ENCODE results near the gene ZRANB3. TPM values are rescaled to one million over a fixed set of nuclear protein-coding genes. Genes with fewer than 3 reads are reported as not detected.
A peak's percentile ranks its signal among the peaks of the same experiment; 100 is the strongest.

ZRANB3 gene
- total RNA-seq, 1 experiment from 2014 or later: 5.6 TPM

DNA sequence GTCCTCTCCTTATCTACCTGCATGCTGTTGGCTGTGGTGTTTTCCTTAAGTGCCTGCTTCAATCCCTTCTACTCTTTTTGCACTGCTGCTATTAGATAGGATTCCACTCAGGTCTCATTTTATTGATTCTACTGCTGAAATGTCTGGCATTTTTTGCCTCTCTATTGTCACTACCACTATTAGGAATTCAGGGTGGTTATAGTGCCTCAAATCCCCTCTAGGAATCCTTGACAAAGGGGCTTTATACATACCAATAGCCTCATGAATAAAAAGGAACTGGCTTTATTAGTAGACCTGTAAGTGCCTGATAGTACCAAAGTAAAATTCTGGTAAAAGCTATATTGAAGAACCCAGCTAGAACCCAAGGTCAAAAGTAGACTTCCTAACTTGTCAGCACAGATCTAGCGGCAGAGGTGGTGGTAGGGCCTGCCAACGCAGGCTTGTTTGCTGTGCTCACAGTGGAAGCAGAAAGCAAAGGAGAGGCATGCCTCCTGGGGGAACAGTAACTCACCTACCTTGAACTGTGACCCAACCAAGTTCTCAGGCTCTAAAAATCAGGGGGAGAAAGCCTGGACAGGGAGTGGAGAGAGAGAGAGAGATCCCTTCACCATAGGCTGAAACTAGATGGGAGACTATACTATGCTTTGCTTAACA lies 278.1 kb downstream of the ZRANB3 start:
- no peak for DNase-seq (ENCODE audit: low spot score)

DNA sequence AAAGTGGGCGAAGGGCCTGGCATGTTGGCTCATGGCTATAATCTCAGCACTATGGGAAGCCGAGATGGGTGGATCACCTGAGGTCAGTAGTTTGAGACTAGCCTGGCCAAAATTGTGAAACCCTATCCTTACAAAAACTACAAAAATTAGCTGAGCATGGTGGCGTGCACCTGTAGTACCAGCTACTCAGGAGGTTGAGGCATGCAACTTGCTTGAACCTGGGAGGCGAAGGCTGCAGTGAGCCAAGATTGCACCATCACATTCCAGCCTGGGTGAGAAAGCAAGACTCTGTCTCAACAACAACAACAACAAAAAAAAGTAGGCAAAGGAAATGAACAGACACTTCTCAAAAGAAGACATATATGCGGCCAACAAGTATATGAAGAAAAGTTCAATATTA lies 282.4 kb downstream of the ZRANB3 start:
- no peak for DNase-seq (ENCODE audit: low spot score)

DNA sequence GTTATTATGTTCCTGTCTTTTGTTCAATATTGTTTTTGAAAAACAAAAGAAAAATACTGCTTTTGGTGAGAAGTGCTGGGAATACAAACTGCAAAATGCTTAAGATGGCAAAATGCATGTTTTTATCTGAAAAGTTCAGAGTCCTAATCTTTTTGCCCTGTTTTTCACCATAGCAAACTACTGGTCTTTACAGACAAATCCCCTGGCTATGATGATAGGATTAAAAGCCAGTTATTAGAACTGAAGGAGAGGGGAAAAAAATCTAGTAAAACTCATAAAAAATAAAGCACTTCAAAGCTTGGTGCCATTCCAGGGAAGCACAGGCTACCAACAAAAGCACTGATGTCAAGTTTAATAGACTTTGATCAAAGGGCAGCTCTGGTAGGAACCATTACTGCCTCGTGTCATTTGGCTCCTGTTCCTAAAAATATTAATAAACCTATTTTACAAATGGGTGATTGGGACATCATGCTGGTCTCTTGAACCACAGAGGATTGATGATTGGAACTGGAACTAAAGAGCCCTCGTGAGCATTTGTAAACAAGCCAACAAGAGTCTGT lies 284.2 kb downstream of the ZRANB3 start:
- DNase-seq (ENCODE audit: low spot score): no peak

- DNase-seq (ENCODE audit: low spot score): peak; percentile 8
Measured at GRCh38 chr2:135245071-135245470, 285.9 kb downstream of the ZRANB3 start.

GRCh38 chr2:135238651-135239050 lies 292.4 kb downstream of the ZRANB3 start:
- DNase-seq (ENCODE audit: low spot score): no peak

GRCh38 chr2:135230150-135230549 lies 300.9 kb downstream of the ZRANB3 start:
- no peak for DNase-seq (ENCODE audit: low spot score)

DNA sequence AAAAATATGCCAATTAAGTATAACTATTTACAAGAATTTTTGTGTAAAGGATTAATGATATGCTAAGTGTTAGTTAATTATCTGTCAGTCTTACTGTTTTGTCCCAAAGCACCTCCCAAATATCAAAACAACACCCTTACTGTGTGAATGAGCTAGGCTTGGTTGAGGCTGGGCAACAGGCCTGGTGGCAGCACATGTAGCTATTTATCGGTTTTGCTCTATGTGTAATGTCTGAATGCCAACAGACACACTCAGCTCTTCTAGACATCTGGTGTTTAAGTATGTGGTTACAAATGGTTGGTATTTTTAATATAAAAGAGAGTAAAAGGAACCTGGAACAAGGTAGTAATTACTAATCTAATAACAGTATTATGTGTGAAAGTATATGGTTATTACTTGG lies 303.6 kb downstream of the ZRANB3 start:
- DNase-seq (ENCODE audit: low spot score): no peak

DNA sequence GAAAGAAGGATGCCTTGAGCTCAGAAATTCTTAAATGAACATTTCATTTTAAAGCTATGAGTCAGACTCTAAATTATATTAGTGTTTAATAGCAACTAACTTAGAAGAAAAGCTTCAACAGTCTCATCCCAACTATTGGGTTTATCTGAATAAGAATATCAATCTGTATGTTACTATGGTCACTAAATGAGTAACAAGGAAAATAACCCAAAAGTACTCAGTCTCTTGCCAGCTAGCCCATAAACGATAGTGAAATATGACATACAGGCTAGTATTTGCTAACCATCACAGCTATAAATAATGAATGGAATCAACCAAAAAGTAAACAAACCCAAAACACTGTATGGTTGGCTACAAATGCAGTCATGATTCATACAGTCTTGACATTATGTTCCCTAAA lies 304.1 kb downstream of the ZRANB3 start:
- DNase-seq (ENCODE audit: low spot score): no peak

GRCh38 chr2:135225781-135226180 lies 305.2 kb downstream of the ZRANB3 start:
- no peak for DNase-seq (ENCODE audit: low spot score)

- DNase-seq (ENCODE audit: low spot score): no peak
Measured at GRCh38 chr2:135219226-135219625, 311.8 kb downstream of the ZRANB3 start.

- no peak for DNase-seq (ENCODE audit: low spot score)
Measured at GRCh38 chr2:135218426-135218825, 312.6 kb downstream of the ZRANB3 start.

GRCh38 chr2:135212757-135213156 lies 318.3 kb downstream of the ZRANB3 start:
- no peak for DNase-seq (ENCODE audit: low spot score)

GRCh38 chr2:135208016-135208415 lies 323.0 kb downstream of the ZRANB3 start:
- no peak for DNase-seq (ENCODE audit: low spot score)

- DNase-seq (ENCODE audit: low spot score): no peak
Measured at GRCh38 chr2:135203944-135204343, 327.1 kb downstream of the ZRANB3 start.

GRCh38 chr2:135202751-135203150 lies 328.3 kb downstream of the ZRANB3 start:
- DNase-seq (ENCODE audit: low spot score): no peak

- DNase-seq (ENCODE audit: low spot score): no peak
Measured at GRCh38 chr2:135198481-135198880, 332.5 kb downstream of the ZRANB3 start.

DNA sequence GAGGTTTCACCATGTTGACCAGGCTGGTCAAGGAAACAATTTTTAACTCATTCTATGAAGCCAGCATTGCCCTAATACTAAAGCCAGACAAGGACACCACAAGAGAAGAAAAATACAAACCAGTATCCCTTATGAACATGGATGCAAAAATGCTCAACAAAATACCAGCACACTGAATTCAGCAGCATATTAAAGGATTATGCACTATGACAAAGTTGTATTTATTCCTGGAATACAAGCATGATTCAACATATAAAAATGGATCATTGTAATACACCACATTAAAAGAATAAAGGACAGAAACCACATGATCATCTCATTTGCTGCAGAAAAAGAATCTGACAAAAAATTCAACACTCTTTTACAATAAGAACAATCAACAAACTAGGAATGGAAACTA lies 340.2 kb downstream of the ZRANB3 start:
- DNase-seq (ENCODE audit: low spot score): no peak

DNA sequence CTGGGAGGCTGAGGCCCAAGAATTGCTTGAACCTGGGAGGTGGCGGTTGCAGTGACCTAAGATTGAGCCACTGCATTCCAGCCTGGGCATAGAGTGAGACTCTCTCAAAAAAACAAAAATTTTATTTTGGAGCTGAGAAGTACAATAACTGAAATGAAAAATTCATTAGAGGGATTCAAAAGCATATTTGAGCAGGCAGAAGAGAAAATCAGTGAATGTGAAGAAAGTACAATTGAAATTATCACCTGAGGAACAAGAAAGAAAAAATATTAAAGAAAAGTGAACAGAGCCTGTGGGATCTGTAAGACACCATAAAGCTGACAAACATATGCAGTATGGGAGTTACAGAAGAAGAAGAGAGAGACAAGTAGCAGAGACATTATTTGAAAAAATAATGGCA lies 341.9 kb downstream of the ZRANB3 start:
- DNase-seq (ENCODE audit: low spot score): no peak

DNA sequence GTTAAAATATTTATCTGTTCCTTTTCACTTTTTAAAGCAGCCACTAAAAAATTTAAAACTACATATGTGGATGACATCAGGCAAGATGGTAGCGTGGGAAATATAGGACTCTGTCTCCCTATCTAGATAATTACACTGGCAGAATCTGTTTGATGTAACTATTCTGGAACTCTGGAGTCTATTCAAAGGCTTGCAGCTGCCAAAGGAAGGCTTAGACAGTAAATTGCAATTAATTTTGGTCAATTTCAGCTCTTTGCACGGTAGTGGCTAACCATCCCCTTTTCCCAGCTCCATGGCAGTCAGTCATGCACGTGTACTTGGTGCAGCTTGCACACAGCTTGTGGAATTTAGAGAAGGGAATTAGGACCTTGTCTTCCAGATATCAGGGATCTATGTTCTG lies 343.7 kb downstream of the ZRANB3 start:
- DNase-seq (ENCODE audit: low spot score): no peak

DNA sequence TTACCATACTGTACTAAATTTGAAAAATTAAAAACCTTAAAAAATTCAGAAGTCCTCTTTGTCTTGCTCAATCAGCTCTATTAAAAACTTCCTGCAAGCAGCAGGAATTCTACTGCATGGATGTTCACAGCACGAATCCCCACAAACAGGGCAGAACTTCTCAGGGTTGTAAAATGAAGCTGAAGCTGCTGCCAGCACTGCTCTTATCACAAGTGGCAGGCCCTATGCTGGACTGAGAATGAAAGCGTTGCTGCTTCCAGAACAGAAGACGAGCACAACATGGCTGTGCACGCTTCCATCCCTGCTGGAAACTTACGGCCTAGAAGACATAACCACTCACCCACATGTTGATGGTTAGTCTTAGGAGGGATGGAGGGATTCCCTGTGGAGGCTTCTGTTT lies 345.0 kb downstream of the ZRANB3 start:
- no peak for DNase-seq (ENCODE audit: low spot score)

- no peak for DNase-seq (ENCODE audit: low spot score)
Measured at GRCh38 chr2:135183822-135184221, 347.2 kb downstream of the ZRANB3 start.

GRCh38 chr2:135182601-135183000 lies 348.4 kb downstream of the ZRANB3 start:
- DNase-seq (ENCODE audit: low spot score): no peak

GRCh38 chr2:135182190-135182589 lies 348.8 kb downstream of the ZRANB3 start:
- DNase-seq (ENCODE audit: low spot score): no peak

- DNase-seq (ENCODE audit: low spot score): no peak
Measured at GRCh38 chr2:135179689-135180088, 351.3 kb downstream of the ZRANB3 start.
